Measurements from ENCODE around the gene MARCHF4. TPM values are rescaled to one million over a fixed set of nuclear protein-coding genes. Genes with fewer than 3 reads are reported as not detected.

MARCHF4 gene
- total and polyA plus RNA-seq, 2 donors (not counting 3 experiments of a cell fraction or from before 2014, with no cell fraction given): 11.7 to 21.5 TPM

DNA sequence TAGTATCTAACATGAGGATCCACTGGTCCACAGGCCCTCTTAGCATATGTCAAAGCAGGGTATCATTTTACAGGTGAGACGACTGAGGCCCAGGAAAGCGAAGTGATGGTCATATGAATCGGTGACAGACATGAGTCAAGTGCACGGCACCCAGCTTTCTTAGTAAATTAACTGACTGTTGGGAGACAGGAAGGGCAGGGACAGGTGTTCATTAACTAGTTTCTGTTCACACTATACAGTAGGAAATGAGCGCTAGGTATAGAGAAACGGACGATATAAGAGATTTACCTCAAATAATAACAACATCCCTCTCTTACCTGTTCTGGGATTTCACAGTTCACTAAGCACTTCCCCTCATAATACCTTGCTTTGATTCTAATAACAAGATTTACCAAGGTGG is 38.3 kb upstream of the MARCHF4 start:
- Histone ChIP-seq H4K20me1 (replicated peaks; ENCODE audit: control insufficient read depth, extremely low read depth, insufficient read depth, low read length) (no peaks in the 10 kb centered on the region), H3K4me3 (replicated peaks in 1 of 3; ENCODE audit: insufficient read depth in 1 of 3, low read depth in 1 of 3, low read length in 3 of 3) (no peak overlapping the region), H3K4me2 (ENCODE audit: insufficient read depth, low read length) (no peak overlapping the region), H3K9me3 (replicated peaks; ENCODE audit: control insufficient read depth, insufficient read depth, low read length) (no peaks in the 10 kb centered on the region), H3K36me3 (ENCODE audit: control insufficient read depth in 2 of 2, extremely low read depth in 1 of 2, insufficient read depth in 2 of 2, low read length in 2 of 2) (peaks cover 0 to 6% of the 10 kb centered on the region in 2 experiments), H3K27me3 (ENCODE audit: control insufficient read depth in 2 of 2, insufficient read depth in 2 of 2, low read length in 2 of 2) (no peaks in the 10 kb centered on the region), H3K27ac (ENCODE audit: insufficient read depth, low read depth, low read length) (no peak overlapping the region), H3K9me1 (replicated peaks; ENCODE audit: control insufficient read depth, extremely low read depth, insufficient read depth, low read length) (no peaks in the 10 kb centered on the region), H3K9ac (replicated peaks; ENCODE audit: extremely low read depth, insufficient read depth, low read length) (no peak overlapping the region), H2AFZ (ENCODE audit: low read depth, low read length) (no peak overlapping the region), H3K79me2 (ENCODE audit: control insufficient read depth, insufficient read depth, low read length) (peaks cover 2% of the 10 kb centered on the region), H3K4me1 (ENCODE audit: control insufficient read depth, extremely low read depth, insufficient read depth, low read length) (peaks cover 4% of the 10 kb centered on the region)
- TF ChIP-seq, protein P1, sequence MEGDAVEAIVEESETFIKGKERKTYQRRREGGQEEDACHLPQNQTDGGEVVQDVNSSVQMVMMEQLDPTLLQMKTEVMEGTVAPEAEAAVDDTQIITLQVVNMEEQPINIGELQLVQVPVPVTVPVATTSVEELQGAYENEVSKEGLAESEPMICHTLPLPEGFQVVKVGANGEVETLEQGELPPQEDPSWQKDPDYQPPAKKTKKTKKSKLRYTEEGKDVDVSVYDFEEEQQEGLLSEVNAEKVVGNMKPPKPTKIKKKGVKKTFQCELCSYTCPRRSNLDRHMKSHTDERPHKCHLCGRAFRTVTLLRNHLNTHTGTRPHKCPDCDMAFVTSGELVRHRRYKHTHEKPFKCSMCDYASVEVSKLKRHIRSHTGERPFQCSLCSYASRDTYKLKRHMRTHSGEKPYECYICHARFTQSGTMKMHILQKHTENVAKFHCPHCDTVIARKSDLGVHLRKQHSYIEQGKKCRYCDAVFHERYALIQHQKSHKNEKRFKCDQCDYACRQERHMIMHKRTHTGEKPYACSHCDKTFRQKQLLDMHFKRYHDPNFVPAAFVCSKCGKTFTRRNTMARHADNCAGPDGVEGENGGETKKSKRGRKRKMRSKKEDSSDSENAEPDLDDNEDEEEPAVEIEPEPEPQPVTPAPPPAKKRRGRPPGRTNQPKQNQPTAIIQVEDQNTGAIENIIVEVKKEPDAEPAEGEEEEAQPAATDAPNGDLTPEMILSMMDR (IDR thresholded peaks at IDR 0.05; ENCODE audit: extremely low read depth in 1 of 2, insufficient read depth in 1 of 2, low read depth in 1 of 2, low read length in 2 of 2): no peak
- TF ChIP-seq MYC (IDR thresholded peaks at IDR 0.05; ENCODE audit: low read depth, low read length) (no peak), EZH2 (IDR thresholded peaks at IDR 0.05; ENCODE audit: borderline replicate concordance, low read depth, low read length, severe bottlenecking) (no peak), POLR2A (IDR thresholded peaks at IDR 0.05; ENCODE audit: low read depth, low read length) (no peak), FOS (IDR thresholded peaks at IDR 0.05; ENCODE audit: borderline replicate concordance, insufficient read depth, low read length) (no peak)
- TF ChIP-seq, protein P2, sequence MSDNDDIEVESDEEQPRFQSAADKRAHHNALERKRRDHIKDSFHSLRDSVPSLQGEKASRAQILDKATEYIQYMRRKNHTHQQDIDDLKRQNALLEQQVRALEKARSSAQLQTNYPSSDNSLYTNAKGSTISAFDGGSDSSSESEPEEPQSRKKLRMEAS (IDR thresholded peaks at IDR 0.05; ENCODE audit: insufficient read depth, insufficient read length): no peak
- ChIA-PET POLR2A (no interaction called here), CTCF (interaction anchor here (1.2 kb wide), 1 partner anchor 38 kb away, joined by 3 read pairs; the partner anchor contains the start of gene MARCHF4)
- FAIRE-seq (no peak), DNase-seq (ENCODE audit: low read depth, low spot score) (no peak)
- dilution Hi-C loops (cut with MboI; ENCODE audit: extremely low pct_ligation_motif_present, low sequenced_read_pairs): no loop called here
- no TSS peak for BruUV-seq (replicated peaks)
- intact Hi-C loops (cut with micrococcal nuclease): loop anchor here (5.0 kb wide), 1 partner anchor 263 kb away; no protein-coding TSS in a partner anchor

All from endothelial cell of umbilical vein (primary cell).